HG03457 (cell line): ENCODE data around the gene LMO2.

Experiments used
- ATAC-seq: cut with Tn5 transposase; IDR thresholded peaks from one replicate; pipeline ENCODE4 v1.9.1; 2021; ENCODE audit warnings: moderate number of reproducible peaks; ENCODE audit not compliant: unreplicated experiment

LMO2 gene

GRCh38 chr11:33915526-33915925, 23.6 kb upstream of the LMO2 start:
- no peak for ATAC-seq

- no peak for ATAC-seq
These were observed 22.1 kb upstream of the LMO2 start for GRCh38 chr11:33913991-33914390.

GRCh38 chr11:33912405-33913361, 20.8 kb upstream of the LMO2 start:
- ATAC-seq, result peak; percentile 72

GRCh38 chr11:33910958-33911339, 19.1 kb upstream of the LMO2 start:
- no peak for ATAC-seq

- ATAC-seq, result no peak
These were observed 18.6 kb upstream of the LMO2 start for GRCh38 chr11:33910296-33910957.

GRCh38 chr11:33909552-33909951, 17.7 kb upstream of the LMO2 start:
- ATAC-seq, result no peak

GRCh38 chr11:33909150-33909549, 17.3 kb upstream of the LMO2 start:
- ATAC-seq, result no peak

GRCh38 chr11:33907421-33907820, 15.5 kb upstream of the LMO2 start:
- ATAC-seq, result no peak

GRCh38 chr11:33906484-33907186, 14.8 kb upstream of the LMO2 start:
- ATAC-seq, result no peak

- ATAC-seq, result no peak
These were observed 12.2 kb upstream of the LMO2 start for GRCh38 chr11:33904102-33904501.

GRCh38 chr11:33900159-33900840, 8.4 kb upstream of the LMO2 start:
- ATAC-seq, result no peak

- ATAC-seq, result no peak
These were observed 7.6 kb upstream of the LMO2 start for GRCh38 chr11:33899400-33900037.

GRCh38 chr11:33898957-33899356, 7.1 kb upstream of the LMO2 start:
- no peak for ATAC-seq

GRCh38 chr11:33897761-33898375, 6.0 kb upstream of the LMO2 start:
- ATAC-seq, result no peak

- no peak for ATAC-seq
These were observed 5.0 kb upstream of the LMO2 start for GRCh38 chr11:33896911-33897310.

- no peak for ATAC-seq
These were observed 3.9 kb upstream of the LMO2 start for GRCh38 chr11:33895752-33896137.

GRCh38 chr11:33894398-33894746, 2.5 kb upstream of the LMO2 start:
- no peak for ATAC-seq

- ATAC-seq, result peak; percentile 88
These were observed 2.0 kb upstream of the LMO2 start for GRCh38 chr11:33893711-33894397.

GRCh38 chr11:33892906-33893594, 1.2 kb upstream of the LMO2 start:
- ATAC-seq, result no peak
